Measurements from ENCODE around the gene NFATC4.
A peak's percentile ranks its signal among the peaks of the same experiment; 100 is the strongest.
"Not testable (repeated sequence)": the region's sequence is repeated elsewhere in the genome, so short reads cannot be mapped to it uniquely, and the experiment has no call there.

DNA sequence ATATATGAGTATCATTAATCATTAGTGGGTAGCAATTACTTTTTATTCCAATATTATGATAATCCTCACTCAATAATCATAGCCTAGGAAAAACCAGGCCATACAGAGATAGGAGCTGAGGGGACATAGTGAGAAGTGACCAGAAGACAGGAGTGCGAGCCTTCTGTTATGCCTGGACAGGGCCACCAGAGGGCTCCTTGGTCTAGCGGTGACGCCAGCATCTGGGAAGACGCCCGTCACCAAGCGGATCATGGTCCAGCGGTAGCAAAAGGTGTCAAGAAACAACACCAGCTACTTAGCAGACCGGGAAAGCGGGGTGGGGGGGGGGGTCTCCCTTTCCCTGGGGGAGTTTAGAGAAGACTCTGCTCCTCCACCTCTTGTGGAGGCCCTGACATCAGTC, 40.1 kb upstream of the NFATC4 start:
- TF ChIP-seq, protein P1, sequence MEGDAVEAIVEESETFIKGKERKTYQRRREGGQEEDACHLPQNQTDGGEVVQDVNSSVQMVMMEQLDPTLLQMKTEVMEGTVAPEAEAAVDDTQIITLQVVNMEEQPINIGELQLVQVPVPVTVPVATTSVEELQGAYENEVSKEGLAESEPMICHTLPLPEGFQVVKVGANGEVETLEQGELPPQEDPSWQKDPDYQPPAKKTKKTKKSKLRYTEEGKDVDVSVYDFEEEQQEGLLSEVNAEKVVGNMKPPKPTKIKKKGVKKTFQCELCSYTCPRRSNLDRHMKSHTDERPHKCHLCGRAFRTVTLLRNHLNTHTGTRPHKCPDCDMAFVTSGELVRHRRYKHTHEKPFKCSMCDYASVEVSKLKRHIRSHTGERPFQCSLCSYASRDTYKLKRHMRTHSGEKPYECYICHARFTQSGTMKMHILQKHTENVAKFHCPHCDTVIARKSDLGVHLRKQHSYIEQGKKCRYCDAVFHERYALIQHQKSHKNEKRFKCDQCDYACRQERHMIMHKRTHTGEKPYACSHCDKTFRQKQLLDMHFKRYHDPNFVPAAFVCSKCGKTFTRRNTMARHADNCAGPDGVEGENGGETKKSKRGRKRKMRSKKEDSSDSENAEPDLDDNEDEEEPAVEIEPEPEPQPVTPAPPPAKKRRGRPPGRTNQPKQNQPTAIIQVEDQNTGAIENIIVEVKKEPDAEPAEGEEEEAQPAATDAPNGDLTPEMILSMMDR (IDR thresholded peaks at IDR 0.05 in 2 of 3, conservative IDR thresholded peaks at IDR 0.05 in 1 of 3; ENCODE audit: borderline replicate concordance in 1 of 3, insufficient read depth in 1 of 3, low read depth in 2 of 3, low read length in 2 of 3): peak; percentile 37 to 39 (median 38); a peak in 5 of 6 replicates
- TF ChIP-seq POLR2A (IDR thresholded peaks at IDR 0.05; ENCODE audit: borderline replicate concordance, extremely low read depth, insufficient read depth, insufficient read length); POLR2AphosphoS5 (IDR thresholded peaks at IDR 0.05; ENCODE audit: low read depth, low read length); EZH2 (IDR thresholded peaks at IDR 0.05); SP1 (IDR thresholded peaks at IDR 0.05; ENCODE audit: low read depth); FOSL1 (IDR thresholded peaks at IDR 0.05; ENCODE audit: low read depth); JUND (IDR thresholded peaks at IDR 0.05); ELF1 (IDR thresholded peaks at IDR 0.05; ENCODE audit: borderline replicate concordance, low read depth): not testable (repeated sequence)
- TF ChIP-seq, protein P2, sequence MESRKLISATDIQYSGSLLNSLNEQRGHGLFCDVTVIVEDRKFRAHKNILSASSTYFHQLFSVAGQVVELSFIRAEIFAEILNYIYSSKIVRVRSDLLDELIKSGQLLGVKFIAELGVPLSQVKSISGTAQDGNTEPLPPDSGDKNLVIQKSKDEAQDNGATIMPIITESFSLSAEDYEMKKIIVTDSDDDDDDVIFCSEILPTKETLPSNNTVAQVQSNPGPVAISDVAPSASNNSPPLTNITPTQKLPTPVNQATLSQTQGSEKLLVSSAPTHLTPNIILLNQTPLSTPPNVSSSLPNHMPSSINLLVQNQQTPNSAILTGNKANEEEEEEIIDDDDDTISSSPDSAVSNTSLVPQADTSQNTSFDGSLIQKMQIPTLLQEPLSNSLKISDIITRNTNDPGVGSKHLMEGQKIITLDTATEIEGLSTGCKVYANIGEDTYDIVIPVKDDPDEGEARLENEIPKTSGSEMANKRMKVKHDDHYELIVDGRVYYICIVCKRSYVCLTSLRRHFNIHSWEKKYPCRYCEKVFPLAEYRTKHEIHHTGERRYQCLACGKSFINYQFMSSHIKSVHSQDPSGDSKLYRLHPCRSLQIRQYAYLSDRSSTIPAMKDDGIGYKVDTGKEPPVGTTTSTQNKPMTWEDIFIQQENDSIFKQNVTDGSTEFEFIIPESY (IDR thresholded peaks at IDR 0.05; ENCODE audit: extremely low read depth, insufficient replicate concordance, low read length): not testable (repeated sequence)
- TF ChIP-seq, protein P3, sequence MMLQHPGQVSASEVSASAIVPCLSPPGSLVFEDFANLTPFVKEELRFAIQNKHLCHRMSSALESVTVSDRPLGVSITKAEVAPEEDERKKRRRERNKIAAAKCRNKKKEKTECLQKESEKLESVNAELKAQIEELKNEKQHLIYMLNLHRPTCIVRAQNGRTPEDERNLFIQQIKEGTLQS (IDR thresholded peaks at IDR 0.05): not testable (repeated sequence)
- TF ChIP-seq, protein P4, sequence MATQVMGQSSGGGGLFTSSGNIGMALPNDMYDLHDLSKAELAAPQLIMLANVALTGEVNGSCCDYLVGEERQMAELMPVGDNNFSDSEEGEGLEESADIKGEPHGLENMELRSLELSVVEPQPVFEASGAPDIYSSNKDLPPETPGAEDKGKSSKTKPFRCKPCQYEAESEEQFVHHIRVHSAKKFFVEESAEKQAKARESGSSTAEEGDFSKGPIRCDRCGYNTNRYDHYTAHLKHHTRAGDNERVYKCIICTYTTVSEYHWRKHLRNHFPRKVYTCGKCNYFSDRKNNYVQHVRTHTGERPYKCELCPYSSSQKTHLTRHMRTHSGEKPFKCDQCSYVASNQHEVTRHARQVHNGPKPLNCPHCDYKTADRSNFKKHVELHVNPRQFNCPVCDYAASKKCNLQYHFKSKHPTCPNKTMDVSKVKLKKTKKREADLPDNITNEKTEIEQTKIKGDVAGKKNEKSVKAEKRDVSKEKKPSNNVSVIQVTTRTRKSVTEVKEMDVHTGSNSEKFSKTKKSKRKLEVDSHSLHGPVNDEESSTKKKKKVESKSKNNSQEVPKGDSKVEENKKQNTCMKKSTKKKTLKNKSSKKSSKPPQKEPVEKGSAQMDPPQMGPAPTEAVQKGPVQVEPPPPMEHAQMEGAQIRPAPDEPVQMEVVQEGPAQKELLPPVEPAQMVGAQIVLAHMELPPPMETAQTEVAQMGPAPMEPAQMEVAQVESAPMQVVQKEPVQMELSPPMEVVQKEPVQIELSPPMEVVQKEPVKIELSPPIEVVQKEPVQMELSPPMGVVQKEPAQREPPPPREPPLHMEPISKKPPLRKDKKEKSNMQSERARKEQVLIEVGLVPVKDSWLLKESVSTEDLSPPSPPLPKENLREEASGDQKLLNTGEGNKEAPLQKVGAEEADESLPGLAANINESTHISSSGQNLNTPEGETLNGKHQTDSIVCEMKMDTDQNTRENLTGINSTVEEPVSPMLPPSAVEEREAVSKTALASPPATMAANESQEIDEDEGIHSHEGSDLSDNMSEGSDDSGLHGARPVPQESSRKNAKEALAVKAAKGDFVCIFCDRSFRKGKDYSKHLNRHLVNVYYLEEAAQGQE (IDR thresholded peaks at IDR 0.05; ENCODE audit: low read depth): not testable (repeated sequence)
